NCI-H1092 (cell line): ENCODE data around the gene EPHA2.
"Not testable (repeated sequence)": the region's sequence is repeated elsewhere in the genome, so short reads cannot be mapped to it uniquely, and the experiment has no call there.

Source experiments
- DNase-seq: peaks from one replicate; lab custom pipeline; 2025; lab: John Stamatoyannopoulos, UW

Gene EPHA2

GRCh38 chr1:16167331-16168143 lies 11.7 kb upstream of the EPHA2 start:
- no peak for DNase-seq

GRCh38 chr1:16166117-16166516 lies 10.2 kb upstream of the EPHA2 start:
- no peak for DNase-seq

- DNase-seq = no peak
These were observed 9.7 kb upstream of the EPHA2 start for GRCh38 chr1:16165548-16165947.

- peak; percentile 19 for DNase-seq
These were observed 9.2 kb upstream of the EPHA2 start for GRCh38 chr1:16165073-16165364.

- DNase-seq = peak; percentile 73
These were observed 8.6 kb upstream of the EPHA2 start for GRCh38 chr1:16164213-16165072.

GRCh38 chr1:16163608-16164212 lies 7.8 kb upstream of the EPHA2 start:
- not testable (repeated sequence) for DNase-seq

- no peak for DNase-seq
These were observed 6.4 kb upstream of the EPHA2 start for GRCh38 chr1:16162163-16162822.

GRCh38 chr1:16161717-16162116 lies 5.8 kb upstream of the EPHA2 start:
- no peak for DNase-seq

- no peak for DNase-seq
These were observed 3.3 kb upstream of the EPHA2 start for GRCh38 chr1:16158993-16159831.

GRCh38 chr1:16158025-16158424 lies 2.2 kb upstream of the EPHA2 start:
- no peak for DNase-seq

- no peak for DNase-seq
These were observed 1.1 kb upstream of the EPHA2 start for GRCh38 chr1:16156848-16157495.

- DNase-seq = no peak
These were observed 1.7 kb downstream of the EPHA2 start for GRCh38 chr1:16153999-16154673.

GRCh38 chr1:16153096-16153998 lies 2.5 kb downstream of the EPHA2 start:
- DNase-seq = no peak

GRCh38 chr1:16152481-16153087 lies 3.3 kb downstream of the EPHA2 start:
- DNase-seq = no peak

- no peak for DNase-seq
These were observed 3.9 kb downstream of the EPHA2 start for GRCh38 chr1:16151995-16152384.

- no peak for DNase-seq
These were observed 4.5 kb downstream of the EPHA2 start for GRCh38 chr1:16151196-16151994.

- DNase-seq = no peak
These were observed 5.4 kb downstream of the EPHA2 start for GRCh38 chr1:16150508-16150907.
